B cell (primary cell): ENCODE measurements around the gene C1orf52. TPM values are rescaled to one million over a fixed set of nuclear protein-coding genes. Genes with fewer than 3 reads are reported as not detected.

Experiments used
- ATAC-seq: fragments of 200-7000 bp; cut with Tn5 transposase; one replicate; pipeline ENCODE4 v1.10.0; 2021; ENCODE audit warnings: low read depth, mild to moderate bottlenecking, moderate number of reproducible peaks, moderate library complexity
- CTCF ChIA-PET: fragments of 350-600 bp; sonication (Branson Sonifier 250); formaldehyde crosslinking; loops from one replicate; lab custom pipeline; 2021; ENCODE audit warnings: antibody characterized with exemption, inconsistent platforms; lab: Charles Lee
- POLR2A ChIA-PET: fragments of 350-600 bp; sonication (Branson Sonifier 250); formaldehyde crosslinking; loops from one replicate; lab custom pipeline; 2021; ENCODE audit warnings: antibody characterized with exemption; lab: Charles Lee
- DNase-seq: peaks from one replicate; pipeline ENCODE4 v3.0.0; 2013
- H2AFZ ChIP-seq: 2 replicates; pipeline ENCODE4 v1.6.1; 2012; ENCODE audit warnings: mild to moderate bottlenecking, low read depth, low read length; ENCODE audit not compliant: insufficient read depth, poor library complexity, severe bottlenecking
- H3K27ac ChIP-seq, 2 donors: 1 replicate in 1 of 2; 2 replicates in 1 of 2; pipeline ENCODE4 v1.5.1; 2012 to 2013; ENCODE audit warnings: low read length in 2 of 2, mild to moderate bottlenecking in 2 of 2, moderate library complexity in 1 of 2
- H3K27me3 ChIP-seq, 4 experiments: fragments of 200-600 bp in 1 of 4; sonication (generic) in 1 of 4; replicated peaks in 1 of 4; 1 replicate in 2 of 4; 2 replicates in 2 of 4; pipeline versions ENCODE4 v1.6.1 to v1.7.0; 2013 to 2016; ENCODE audit warnings: low read length in 3 of 4, mild to moderate bottlenecking in 2 of 4, mixed read lengths in 1 of 4, moderate library complexity in 1 of 4; ENCODE audit not compliant: insufficient read depth in 4 of 4, control insufficient read depth in 3 of 4; ENCODE audit errors: control extremely low read depth in 1 of 4
- H3K36me3 ChIP-seq, 2 experiments: replicated peaks in 1 of 2; 1 replicate in 1 of 2; 2 replicates in 1 of 2; pipeline versions ENCODE4 v1.6.1 to v1.7.1; 2013; ENCODE audit warnings: low read length in 1 of 2; ENCODE audit not compliant: insufficient read depth in 2 of 2, control insufficient read depth in 1 of 2; ENCODE audit errors: control extremely low read depth in 1 of 2, extremely low read depth in 1 of 2
- H3K4me1 ChIP-seq, 2 donors: fragments of 200-600 bp in 1 of 2; sonication (generic) in 1 of 2; 1 replicate in 1 of 2; 2 replicates in 1 of 2; pipeline versions ENCODE4 v1.5.1 to v1.6.1; 2013 to 2017; ENCODE audit warnings: low read length in 2 of 2; ENCODE audit not compliant: control insufficient read depth in 2 of 2, insufficient read depth in 2 of 2
- H3K4me2 ChIP-seq: replicated peaks from 2 replicates; pipeline ENCODE3; 2012; ENCODE audit warnings: mild to moderate bottlenecking, low read depth, low read length; ENCODE audit not compliant: poor library complexity, severe bottlenecking
- H3K4me3 ChIP-seq, 5 experiments: fragments of 200-600 bp in 1 of 5; sonication (generic) in 1 of 5; 1 replicate in 3 of 5; 2 replicates in 2 of 5; pipeline versions ENCODE4 v1.5.1 to v1.7.0; 2011 to 2016; ENCODE audit warnings: low read length in 4 of 5, mild to moderate bottlenecking in 4 of 5, low read depth in 2 of 5, control low read depth in 1 of 5, moderate library complexity in 1 of 5; ENCODE audit not compliant: insufficient read depth in 1 of 5; ENCODE audit errors: control extremely low read depth in 1 of 5, extremely low read depth in 1 of 5
- H3K79me2 ChIP-seq: fragments of 200-600 bp; sonication (generic); one replicate; pipeline ENCODE4 v1.6.0; 2016; ENCODE audit warnings: low read length; ENCODE audit not compliant: control insufficient read depth, insufficient read depth
- H3K9ac ChIP-seq: fragments of 200-600 bp; sonication (generic); 2 replicates; pipeline ENCODE4 v1.6.1; 2017; ENCODE audit warnings: mild to moderate bottlenecking, low read length, moderate library complexity
- H3K9me3 ChIP-seq, 3 donors: one replicate each; pipeline versions ENCODE4 v1.6.1 to v1.7.1; 2013; ENCODE audit warnings: low read length in 2 of 3; ENCODE audit not compliant: control insufficient read depth in 2 of 3, insufficient read depth in 1 of 3; ENCODE audit errors: control extremely low read depth in 1 of 3
- H4K20me1 ChIP-seq: 2 replicates; pipeline ENCODE4 v1.6.0; 2012; ENCODE audit warnings: mild to moderate bottlenecking, low read length; ENCODE audit not compliant: insufficient read depth, control insufficient read depth, poor library complexity, severe bottlenecking
- H3K27ac Mint-ChIP-seq: one replicate; pipeline ENCODE4 v1.8.0; 2021; ENCODE audit warnings: mixed read lengths
- H3K27me3 Mint-ChIP-seq: one replicate; pipeline ENCODE4 v1.8.0; 2021; ENCODE audit warnings: mixed read lengths
- H3K4me1 Mint-ChIP-seq: one replicate; pipeline ENCODE4 v1.8.0; 2021; ENCODE audit warnings: mixed read lengths
- H3K4me3 Mint-ChIP-seq: one replicate; pipeline ENCODE4 v1.8.0; 2021; ENCODE audit warnings: mixed read lengths
- H3K9me3 Mint-ChIP-seq: one replicate; pipeline ENCODE4 v1.8.0; 2022; ENCODE audit warnings: mixed read lengths; ENCODE audit not compliant: insufficient read depth
- EZH2 ChIP-seq: IDR thresholded peaks from 2 replicates; pipeline ENCODE4 v1.6.1; 2012; ENCODE audit warnings: borderline replicate concordance, low read depth, mild to moderate bottlenecking, moderate library complexity, low read length; ENCODE audit not compliant: insufficient read depth, poor library complexity, severe bottlenecking
- WGBS: methylation state at CpG from one replicate; pipeline ENCODE4 v1.1.5; 2013; ENCODE audit warnings: missing lambda C conversion rate; ENCODE audit not compliant: insufficient coverage; 5-methylcytosine and 5-hydroxymethylcytosine counted together
- intact Hi-C: fragments of 100-400 bp; cut with micrococcal nuclease; formaldehyde crosslinking; loops from one replicate; pipeline ENCODE4 v1.10.0; 2022
- polyA plus RNA-seq: library from polyadenylated mRNA; depleted of rRNA; stranded (reverse); fragments of >200 nt; gene quantifications from 2 replicates; pipeline ENCODE4 v1.2.3, GENCODE V29; 2012
- total RNA-seq, 2 donors: library from RNA; stranded (reverse); fragments of 120-200 nt in 1 of 2; gene quantifications; 1 replicate in 1 of 2; 2 replicates in 1 of 2; pipeline versions ENCODE4 v1.2.3 to v1.2.4, GENCODE V29; 2013 to 2022
- TF ChIP-seq, protein P1 (sequence below): fragments of 200-600 bp; IDR thresholded peaks from one replicate; pipeline ENCODE4 v1.8.0; 2022; ENCODE audit warnings: antibody characterized with exemption, mild to moderate bottlenecking

Gene C1orf52
- total and polyA plus RNA-seq, 2 donors (not counting 1 experiment from before 2014, with no cell fraction given): 29.9 to 45.3 TPM

DNA sequence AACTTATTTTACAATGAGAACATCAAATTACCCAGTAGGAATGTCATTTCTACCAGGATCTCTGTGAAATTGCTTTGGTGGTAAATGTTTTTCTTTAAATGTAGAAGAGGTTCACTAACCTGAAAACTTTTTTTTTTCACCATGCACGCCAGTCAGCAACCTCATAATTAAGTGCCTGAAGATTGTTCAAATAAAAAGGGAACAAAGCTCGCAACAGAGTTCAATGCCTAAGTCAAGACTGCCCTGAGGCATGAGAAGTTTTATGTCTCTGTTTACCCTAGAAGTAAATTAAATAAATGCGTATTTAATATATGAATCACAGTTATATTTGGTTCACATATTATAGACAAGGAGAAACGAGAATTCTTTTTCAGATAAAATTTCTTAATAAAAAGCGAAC is 44.8 kb downstream of the C1orf52 start:
- Histone ChIP-seq H3K27me3 (peaks cover 0 to 14% (median 8%) of the 10 kb centered on the region in 4 experiments), H3K4me2 (no peak overlapping the region), H3K4me3 (no peak overlapping the region), H3K9ac (no peak overlapping the region), H4K20me1 (no peaks in the 10 kb centered on the region), H3K4me1 (no peaks in the 10 kb centered on the region), H3K36me3 (no peaks in the 10 kb centered on the region), H2AFZ (no peak overlapping the region), H3K27ac (no peak overlapping the region), H3K79me2 (no peaks in the 10 kb centered on the region), H3K9me3 (peaks cover 0 to 3% (median 0%) of the 10 kb centered on the region in 3 donors)
- POLR2A ChIA-PET: no interaction called here
- no peak overlapping the region for H3K4me3 Mint-ChIP-seq
- H3K27me3 Mint-ChIP-seq: peaks cover 55% of the 10 kb centered on the region
- no peak overlapping the region for H3K27ac Mint-ChIP-seq
- WGBS: no CpG with 5 or more reads among the region's 5 CpGs
- no peaks in the 10 kb centered on the region for H3K9me3 Mint-ChIP-seq
- TF ChIP-seq, protein P1, sequence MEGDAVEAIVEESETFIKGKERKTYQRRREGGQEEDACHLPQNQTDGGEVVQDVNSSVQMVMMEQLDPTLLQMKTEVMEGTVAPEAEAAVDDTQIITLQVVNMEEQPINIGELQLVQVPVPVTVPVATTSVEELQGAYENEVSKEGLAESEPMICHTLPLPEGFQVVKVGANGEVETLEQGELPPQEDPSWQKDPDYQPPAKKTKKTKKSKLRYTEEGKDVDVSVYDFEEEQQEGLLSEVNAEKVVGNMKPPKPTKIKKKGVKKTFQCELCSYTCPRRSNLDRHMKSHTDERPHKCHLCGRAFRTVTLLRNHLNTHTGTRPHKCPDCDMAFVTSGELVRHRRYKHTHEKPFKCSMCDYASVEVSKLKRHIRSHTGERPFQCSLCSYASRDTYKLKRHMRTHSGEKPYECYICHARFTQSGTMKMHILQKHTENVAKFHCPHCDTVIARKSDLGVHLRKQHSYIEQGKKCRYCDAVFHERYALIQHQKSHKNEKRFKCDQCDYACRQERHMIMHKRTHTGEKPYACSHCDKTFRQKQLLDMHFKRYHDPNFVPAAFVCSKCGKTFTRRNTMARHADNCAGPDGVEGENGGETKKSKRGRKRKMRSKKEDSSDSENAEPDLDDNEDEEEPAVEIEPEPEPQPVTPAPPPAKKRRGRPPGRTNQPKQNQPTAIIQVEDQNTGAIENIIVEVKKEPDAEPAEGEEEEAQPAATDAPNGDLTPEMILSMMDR: no peak
- TF ChIP-seq EZH2: no peak
- H3K4me1 Mint-ChIP-seq: no peaks in the 10 kb centered on the region
- DNase-seq: no peak
- intact Hi-C loops: no loop called here
- CTCF ChIA-PET: no interaction called here
- ATAC-seq: no peak

DNA sequence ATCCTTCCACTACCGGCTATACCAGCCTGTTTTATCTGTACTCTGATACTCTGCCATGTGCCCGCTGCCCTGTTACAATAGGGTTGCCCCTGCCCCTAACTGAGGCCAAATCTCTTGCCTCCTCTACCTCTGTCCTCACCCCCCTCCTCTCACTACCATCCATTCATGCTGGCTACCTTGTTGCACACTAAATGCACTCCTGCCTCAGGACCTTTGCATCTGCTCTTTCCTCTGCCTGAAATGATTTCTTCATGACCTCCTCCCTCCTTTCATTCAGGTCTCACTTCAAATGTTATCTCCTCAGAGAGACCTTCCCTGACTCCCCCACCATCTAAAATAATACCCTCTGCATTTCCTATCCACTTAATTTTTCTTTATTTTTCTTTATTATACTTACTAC is 51.0 kb downstream of the C1orf52 start:
- TF ChIP-seq, protein P1: no peak
- no peak for TF ChIP-seq EZH2
- Histone ChIP-seq H3K9me3 (peaks cover 0 to 3% (median 0%) of the 10 kb centered on the region in 3 donors), H3K27me3 (peaks cover 0 to 25% (median 20%) of the 10 kb centered on the region in 4 experiments), H2AFZ (no peak overlapping the region), H3K4me2 (no peak overlapping the region), H3K4me1 (no peaks in the 10 kb centered on the region), H3K36me3 (no peaks in the 10 kb centered on the region), H3K4me3 (no peak overlapping the region), H3K79me2 (no peaks in the 10 kb centered on the region), H4K20me1 (no peaks in the 10 kb centered on the region), H3K27ac (no peak overlapping the region), H3K9ac (no peak overlapping the region)
- WGBS: 88% methylated on average over 2 of the region's 2 CpGs
- H3K27ac Mint-ChIP-seq: no peak overlapping the region
- ChIA-PET POLR2A (no interaction called here), CTCF (no interaction called here)
- intact Hi-C loops: loop anchor here (10.0 kb wide), 1 partner anchor 704 kb away; the partner anchor contains the start of genes GNG5 and SPATA1
- no peak overlapping the region for H3K4me3 Mint-ChIP-seq
- H3K4me1 Mint-ChIP-seq: no peaks in the 10 kb centered on the region
- peaks cover 63% of the 10 kb centered on the region for H3K27me3 Mint-ChIP-seq
- DNase-seq (no peak), ATAC-seq (no peak)
- no peaks in the 10 kb centered on the region for H3K9me3 Mint-ChIP-seq
